G401.6 (cell line): ENCODE data around the gene FTCD.
"Not testable (repeated sequence)": the region's sequence is repeated elsewhere in the genome, so short reads cannot be mapped to it uniquely, and the experiment has no call there.

ENCODE experiments used
- FAIRE-seq: peaks from 2 replicates; lab custom pipeline; 2012; peaks lifted over from hg19 to GRCh38; lab: Jason Lieb, UNC

The FTCD gene

GRCh38 chr21:46109313-46110221 lies 45.8 kb downstream of the FTCD start:
- no peak for FAIRE-seq

- FAIRE-seq, result no peak
These were observed 46.5 kb downstream of the FTCD start for GRCh38 chr21:46108827-46109312.

- FAIRE-seq, result not testable (repeated sequence)
These were observed 48.0 kb downstream of the FTCD start for GRCh38 chr21:46107376-46107775.

GRCh38 chr21:46104104-46104503 lies 51.3 kb downstream of the FTCD start:
- no peak for FAIRE-seq

GRCh38 chr21:46100906-46101305 lies 54.5 kb downstream of the FTCD start:
- no peak for FAIRE-seq

- FAIRE-seq, result no peak
These were observed 55.0 kb downstream of the FTCD start for GRCh38 chr21:46100426-46100825.

- FAIRE-seq, result no peak
These were observed 55.4 kb downstream of the FTCD start for GRCh38 chr21:46100020-46100419.

- no peak for FAIRE-seq
These were observed 55.9 kb downstream of the FTCD start for GRCh38 chr21:46099476-46099875.

GRCh38 chr21:46098303-46099141 lies 56.9 kb downstream of the FTCD start:
- no peak for FAIRE-seq

- FAIRE-seq, result no peak
These were observed 57.8 kb downstream of the FTCD start, which contains the start of gene COL6A2 for GRCh38 chr21:46097336-46098293. Gene COL6A2, plus strand, starts transcription at chr21:46098112.

- FAIRE-seq, result no peak
These were observed 58.6 kb downstream of the FTCD start for GRCh38 chr21:46096596-46097335.

GRCh38 chr21:46095814-46096595 lies 59.4 kb downstream of the FTCD start:
- no peak for FAIRE-seq

GRCh38 chr21:46095083-46095719 lies 60.2 kb downstream of the FTCD start:
- FAIRE-seq, result no peak

GRCh38 chr21:46094401-46095082 lies 60.8 kb downstream of the FTCD start:
- FAIRE-seq, result no peak

GRCh38 chr21:46093668-46094400 lies 61.5 kb downstream of the FTCD start:
- no peak for FAIRE-seq

GRCh38 chr21:46092811-46093667 lies 62.3 kb downstream of the FTCD start:
- FAIRE-seq, result no peak

GRCh38 chr21:46092026-46092764 lies 63.2 kb downstream of the FTCD start:
- FAIRE-seq, result no peak
